Endothelial cell of umbilical vein (primary cell): ENCODE results near the gene FBN3. TPM values are rescaled to one million over a fixed set of nuclear protein-coding genes. Genes with fewer than 3 reads are reported as not detected.

Experiments used
- BruUV-seq: library from RNA; stranded (reverse); fragments of 400-500 nt; replicated peaks from 2 replicates; lab custom pipeline; 2021; lab: Mats Ljungman, UMichigan
- CTCF ChIA-PET: fragments of 300-600, 350-600 bp; sonication (Branson Sonifier 250); formaldehyde crosslinking; loops from one replicate; lab custom pipeline; 2021; ENCODE audit warnings: antibody characterized with exemption, inconsistent platforms; lab: Charles Lee
- POLR2A ChIA-PET: fragments of 300-600, 350-600 bp; sonication (Branson Sonifier 250); formaldehyde crosslinking; loops from one replicate; lab custom pipeline; 2021; ENCODE audit warnings: antibody characterized with exemption, inconsistent platforms; lab: Charles Lee
- DNase-seq: peaks from one replicate; pipeline ENCODE4 v3.0.0-alpha.2; 2011; ENCODE audit warnings: low read depth, low spot score
- FAIRE-seq: peaks from 2 replicates; lab custom pipeline; 2011; peaks lifted over from hg19 to GRCh38; lab: Jason Lieb, UNC
- H2AFZ ChIP-seq: 2 replicates; pipeline ENCODE4 v1.6.0; 2012; ENCODE audit warnings: low read depth, low read length, control low read depth, inconsistent platforms
- H3K27ac ChIP-seq: 2 replicates; pipeline ENCODE4 v1.5.1; 2011; ENCODE audit warnings: low read depth, mild to moderate bottlenecking, control low read depth, low read length, moderate library complexity; ENCODE audit not compliant: insufficient read depth
- H3K27me3 ChIP-seq, 2 experiments: 2 replicates each; pipeline versions ENCODE4 v1.6.0 to v1.6.1; 2011; ENCODE audit warnings: low read length in 2 of 2, mixed read lengths in 1 of 2; ENCODE audit not compliant: control insufficient read depth in 2 of 2, insufficient read depth in 2 of 2
- H3K36me3 ChIP-seq, 2 experiments: 2 replicates in 1 of 2; 3 replicates in 1 of 2; pipeline ENCODE4 v1.5.1; 2011; ENCODE audit warnings: low read length in 2 of 2, mild to moderate bottlenecking in 1 of 2, moderate library complexity in 1 of 2; ENCODE audit not compliant: control insufficient read depth in 2 of 2, insufficient read depth in 2 of 2; ENCODE audit errors: extremely low read depth in 1 of 2
- H3K4me1 ChIP-seq: 3 replicates; pipeline ENCODE4 v1.5.1; 2011; ENCODE audit warnings: mild to moderate bottlenecking, low read length; ENCODE audit not compliant: control insufficient read depth, insufficient read depth; ENCODE audit errors: extremely low read depth
- H3K4me2 ChIP-seq: 2 replicates; pipeline ENCODE4 v1.6.1; 2011; ENCODE audit warnings: low read length, control low read depth, mixed read lengths; ENCODE audit not compliant: insufficient read depth
- H3K4me3 ChIP-seq, 3 experiments: fragments of 200-600 bp in 1 of 3; sonication (generic), shearing (Covaris generic) in 1 of 3; replicated peaks in 1 of 3; 2 replicates each; pipeline ENCODE4 v1.5.1; 2011 to 2016; ENCODE audit warnings: control low read depth in 3 of 3, low read length in 3 of 3, mild to moderate bottlenecking in 2 of 3, inconsistent platforms in 1 of 3, low read depth in 1 of 3, moderate library complexity in 1 of 3; ENCODE audit not compliant: insufficient read depth in 1 of 3
- H3K79me2 ChIP-seq: 2 replicates; pipeline ENCODE4 v1.6.0; 2012; ENCODE audit warnings: low read length, inconsistent platforms; ENCODE audit not compliant: control insufficient read depth, insufficient read depth
- H3K9ac ChIP-seq: replicated peaks from 2 replicates; pipeline ENCODE3; 2011; ENCODE audit warnings: low read length, control low read depth; ENCODE audit not compliant: insufficient read depth; ENCODE audit errors: extremely low read depth
- H3K9me1 ChIP-seq: replicated peaks from 3 replicates; pipeline ENCODE4 v1.6.0; 2011; ENCODE audit warnings: mild to moderate bottlenecking, low read length; ENCODE audit not compliant: control insufficient read depth, insufficient read depth; ENCODE audit errors: extremely low read depth
- H3K9me3 ChIP-seq: replicated peaks from 2 replicates; pipeline ENCODE4 v1.5.1; 2012; ENCODE audit warnings: low read length, inconsistent platforms; ENCODE audit not compliant: control insufficient read depth, insufficient read depth
- H4K20me1 ChIP-seq: replicated peaks from 2 replicates; pipeline ENCODE3; 2011; ENCODE audit warnings: mild to moderate bottlenecking, low read length; ENCODE audit not compliant: control insufficient read depth, insufficient read depth; ENCODE audit errors: extremely low read depth
- EZH2 ChIP-seq: IDR thresholded peaks from 2 replicates; pipeline ENCODE4 v1.6.1; 2012; ENCODE audit warnings: borderline replicate concordance, low read depth, mild to moderate bottlenecking, moderate library complexity, low read length, inconsistent platforms; ENCODE audit not compliant: severe bottlenecking
- FOS ChIP-seq: IDR thresholded peaks from 2 replicates; pipeline ENCODE4 v1.6.1; 2011; ENCODE audit warnings: mild to moderate bottlenecking, low read length, moderate library complexity, borderline replicate concordance; ENCODE audit not compliant: insufficient read depth
- GATA2 ChIP-seq: IDR thresholded peaks from 2 replicates; pipeline ENCODE4 v1.7.0; 2011; ENCODE audit warnings: low read depth, mild to moderate bottlenecking, moderate library complexity, mixed read lengths, low read length; ENCODE audit not compliant: insufficient read length, insufficient read depth
- JUN ChIP-seq: IDR thresholded peaks from 2 replicates; pipeline ENCODE4 v1.6.1; 2011; ENCODE audit warnings: borderline replicate concordance, low read depth; ENCODE audit not compliant: insufficient read length, insufficient read depth
- MYC ChIP-seq: IDR thresholded peaks from one replicate; pipeline ENCODE4 v1.6.1; 2011; ENCODE audit warnings: mild to moderate bottlenecking, low read depth, low read length
- POLR2A ChIP-seq: IDR thresholded peaks from 2 replicates; pipeline ENCODE4 v1.6.1; 2012; ENCODE audit warnings: low read depth, mild to moderate bottlenecking, control low read depth, low read length
- POLR2AphosphoS5 ChIP-seq: IDR thresholded peaks from 2 replicates; pipeline ENCODE4 v1.6.1; 2012; ENCODE audit warnings: low read depth, mild to moderate bottlenecking, control low read depth, low read length, moderate library complexity; ENCODE audit not compliant: insufficient read depth
- dilution Hi-C: fragments of 300-500 bp; cut with MboI; formaldehyde crosslinking; loops from one replicate; pipeline ENCODE4 v1.15.0; 2019; ENCODE audit warnings: low sequenced_read_pairs; ENCODE audit not compliant: extremely low pct_ligation_motif_present
- intact Hi-C: fragments of 100-400 bp; cut with micrococcal nuclease; formaldehyde crosslinking; loops from one replicate; pipeline ENCODE4 v1.10.0; 2022
- polyA plus RNA-seq, 4 experiments: library from polyadenylated mRNA; depleted of rRNA in 3 of 4; stranded (reverse) in 3 of 4; unstranded in 1 of 4; fragments of >200 nt; gene quantifications; 2 replicates each; pipeline versions ENCODE4 v1.2.1 to v1.2.3, GENCODE V29; 2011 to 2012; ENCODE audit warnings: missing spikeins in 1 of 4
- total RNA-seq: library from RNA; stranded (reverse); gene quantifications from 2 replicates; pipeline ENCODE4 v1.2.3, GENCODE V29; 2021
- TF ChIP-seq, protein P1 (sequence below): IDR thresholded peaks from 2 replicates; pipeline ENCODE4 v1.6.1; 2011; ENCODE audit not compliant: insufficient read depth, insufficient read length
- TF ChIP-seq, protein P2 (sequence below), 2 donors: IDR thresholded peaks; 1 replicate in 1 of 2; 2 replicates in 1 of 2; pipeline ENCODE4 v1.5.1; 2011; ENCODE audit warnings: low read length in 2 of 2, mild to moderate bottlenecking in 2 of 2, moderate library complexity in 2 of 2, control low read depth in 1 of 2, inconsistent platforms in 1 of 2, low read depth in 1 of 2; ENCODE audit not compliant: insufficient read depth in 1 of 2; ENCODE audit errors: extremely low read depth in 1 of 2

Gene FBN3
- total and polyA plus RNA-seq, 2 donors (not counting 3 experiments of a cell fraction or from before 2014, with no cell fraction given): not detected

DNA sequence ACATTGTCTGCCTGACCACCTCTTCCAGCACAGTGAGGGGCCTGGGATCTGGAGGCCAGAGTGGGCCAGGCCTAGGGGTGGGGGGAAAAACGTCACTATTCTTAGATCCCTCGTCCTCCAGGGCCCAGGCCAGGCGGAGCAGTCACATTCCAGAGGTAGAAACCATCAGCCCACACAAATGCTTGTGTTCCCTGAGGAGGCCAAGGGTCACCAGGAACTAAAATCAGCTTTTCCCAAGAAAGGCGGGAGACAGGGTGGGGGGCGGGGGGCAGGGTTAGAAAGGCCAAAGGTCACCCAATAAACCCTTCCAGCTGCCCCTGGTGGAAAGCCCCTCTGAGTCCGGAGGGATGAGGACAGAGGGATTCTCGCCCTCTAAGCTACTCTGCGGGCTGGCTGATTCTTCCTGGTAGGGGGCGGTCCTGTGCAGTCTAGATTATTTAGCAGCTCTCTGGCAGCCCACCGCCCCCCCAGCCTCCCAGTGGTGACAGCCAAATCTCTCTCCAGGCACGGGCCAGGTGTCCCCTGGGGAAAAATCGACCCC is 120.4 kb downstream of the FBN3 start:
- TF ChIP-seq MYC (no peak), POLR2AphosphoS5 (no peak), FOS (no peak), JUN (no peak), EZH2 (no peak), POLR2A (no peak), GATA2 (no peak)
- TF ChIP-seq, protein P1, sequence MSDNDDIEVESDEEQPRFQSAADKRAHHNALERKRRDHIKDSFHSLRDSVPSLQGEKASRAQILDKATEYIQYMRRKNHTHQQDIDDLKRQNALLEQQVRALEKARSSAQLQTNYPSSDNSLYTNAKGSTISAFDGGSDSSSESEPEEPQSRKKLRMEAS: no peak
- TF ChIP-seq, protein P2, sequence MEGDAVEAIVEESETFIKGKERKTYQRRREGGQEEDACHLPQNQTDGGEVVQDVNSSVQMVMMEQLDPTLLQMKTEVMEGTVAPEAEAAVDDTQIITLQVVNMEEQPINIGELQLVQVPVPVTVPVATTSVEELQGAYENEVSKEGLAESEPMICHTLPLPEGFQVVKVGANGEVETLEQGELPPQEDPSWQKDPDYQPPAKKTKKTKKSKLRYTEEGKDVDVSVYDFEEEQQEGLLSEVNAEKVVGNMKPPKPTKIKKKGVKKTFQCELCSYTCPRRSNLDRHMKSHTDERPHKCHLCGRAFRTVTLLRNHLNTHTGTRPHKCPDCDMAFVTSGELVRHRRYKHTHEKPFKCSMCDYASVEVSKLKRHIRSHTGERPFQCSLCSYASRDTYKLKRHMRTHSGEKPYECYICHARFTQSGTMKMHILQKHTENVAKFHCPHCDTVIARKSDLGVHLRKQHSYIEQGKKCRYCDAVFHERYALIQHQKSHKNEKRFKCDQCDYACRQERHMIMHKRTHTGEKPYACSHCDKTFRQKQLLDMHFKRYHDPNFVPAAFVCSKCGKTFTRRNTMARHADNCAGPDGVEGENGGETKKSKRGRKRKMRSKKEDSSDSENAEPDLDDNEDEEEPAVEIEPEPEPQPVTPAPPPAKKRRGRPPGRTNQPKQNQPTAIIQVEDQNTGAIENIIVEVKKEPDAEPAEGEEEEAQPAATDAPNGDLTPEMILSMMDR (IDR thresholded peaks at IDR 0.05; ENCODE audit: extremely low read depth in 1 of 2, insufficient read depth in 1 of 2, low read depth in 1 of 2, low read length in 2 of 2): no peak
- no TSS peak for BruUV-seq
- Histone ChIP-seq H2AFZ (no peak overlapping the region), H3K9me1 (no peaks in the 10 kb centered on the region), H3K27me3 (peaks cover 0 to 4% of the 10 kb centered on the region in 2 experiments), H3K9ac (no peak overlapping the region), H3K4me3 (no peak overlapping the region), H3K4me1 (no peaks in the 10 kb centered on the region), H3K36me3 (no peaks in the 10 kb centered on the region), H4K20me1 (no peaks in the 10 kb centered on the region), H3K9me3 (no peaks in the 10 kb centered on the region), H3K79me2 (no peaks in the 10 kb centered on the region), H3K27ac (no peak overlapping the region), H3K4me2 (no peak overlapping the region)
- FAIRE-seq (no peak), DNase-seq (no peak)
- ChIA-PET CTCF (interaction anchor here (1.1 to 1.6 kb wide), 2 partner anchors 27 to 130 kb away, joined by 3 to 4 read pairs; no protein-coding TSS in a partner anchor), POLR2A (no interaction called here)
- intact Hi-C loops (no loop called here), dilution Hi-C loops (no loop called here)
